Caco-2 (cell line): ENCODE measurements around the gene SLC25A10. TPM values are rescaled to one million over a fixed set of nuclear protein-coding genes. Genes with fewer than 3 reads are reported as not detected.

Source experiments
- BruUV-seq: library from RNA; stranded (reverse); fragments of 400-500 nt; replicated peaks from 2 replicates; lab custom pipeline; 2021; lab: Mats Ljungman, UMichigan
- CTCF ChIA-PET: fragments of 300-600 bp; sonication (Branson Sonifier 250); formaldehyde crosslinking; loops from one replicate; lab custom pipeline; 2022; ENCODE audit warnings: antibody characterized with exemption; lab: Charles Lee
- POLR2A ChIA-PET: fragments of 300-600 bp; sonication (Branson Sonifier 250); formaldehyde crosslinking; loops from one replicate; lab custom pipeline; 2022; ENCODE audit warnings: antibody characterized with exemption; lab: Charles Lee
- DNase-seq, 2 experiments: peaks; one replicate each; pipeline versions ENCODE4 v3.0.0 to v3.0.0-alpha.2; 2020 to 2022
- H3K27me3 ChIP-seq: replicated peaks from 2 replicates; pipeline ENCODE4 v1.6.0; 2011; ENCODE audit warnings: low read length; ENCODE audit not compliant: control insufficient read depth, insufficient read depth
- H3K36me3 ChIP-seq: 2 replicates; pipeline ENCODE4 v1.5.1; 2011; ENCODE audit warnings: low read length; ENCODE audit not compliant: control insufficient read depth, insufficient read depth
- H3K4me1 ChIP-seq: fragments of 250-450 bp; sonication (Bioruptor Pico); 2 replicates; pipeline ENCODE4 v1.5.1; 2020; ENCODE audit warnings: mild to moderate bottlenecking
- H3K4me3 ChIP-seq: 2 replicates; pipeline ENCODE4 v1.5.1; 2011; ENCODE audit warnings: low read depth, mild to moderate bottlenecking, control low read depth, low read length
- H3K9me3 ChIP-seq: fragments of 250-450 bp; sonication (Bioruptor Pico); 2 replicates; pipeline ENCODE4 v1.5.1; 2020; ENCODE audit warnings: mild to moderate bottlenecking, moderate library complexity
- H3K27ac Mint-ChIP-seq: one replicate; pipeline ENCODE4 v1.8.0; 2022; ENCODE audit warnings: mixed read lengths; ENCODE audit not compliant: unreplicated experiment
- H3K27me3 Mint-ChIP-seq: one replicate; pipeline ENCODE4 v1.8.0; 2022; ENCODE audit warnings: mixed read lengths; ENCODE audit not compliant: insufficient read depth, unreplicated experiment
- H3K36me3 Mint-ChIP-seq: one replicate; pipeline ENCODE4 v1.8.0; 2022; ENCODE audit warnings: mild to moderate bottlenecking, mixed read lengths; ENCODE audit not compliant: insufficient read depth, unreplicated experiment
- H3K4me1 Mint-ChIP-seq: one replicate; pipeline ENCODE4 v1.8.0; 2022; ENCODE audit warnings: low read depth, mixed read lengths; ENCODE audit not compliant: unreplicated experiment
- H3K4me3 Mint-ChIP-seq: one replicate; pipeline ENCODE4 v1.8.0; 2022; ENCODE audit warnings: mild to moderate bottlenecking, moderate library complexity, mixed read lengths; ENCODE audit not compliant: unreplicated experiment
- H3K9me3 Mint-ChIP-seq: one replicate; pipeline ENCODE4 v1.8.0; 2022; ENCODE audit warnings: mixed read lengths; ENCODE audit not compliant: unreplicated experiment
- CTCF ChIP-seq, 2 experiments: fragments of 200-600 bp in 1 of 2; IDR thresholded peaks; 1 replicate in 1 of 2; 2 replicates in 1 of 2; pipeline versions ENCODE4 v1.5.1 to v1.8.0; 2011 to 2022; ENCODE audit warnings: antibody characterized with exemption in 1 of 2, control low read depth in 1 of 2, inconsistent platforms in 1 of 2, low read depth in 1 of 2, low read length in 1 of 2, mild to moderate bottlenecking in 1 of 2, moderate library complexity in 1 of 2; ENCODE audit not compliant: insufficient read depth in 1 of 2, severe bottlenecking in 1 of 2, unreplicated experiment in 1 of 2
- intact Hi-C: fragments of 100-400 bp; cut with micrococcal nuclease; formaldehyde crosslinking; loops from one replicate; pipeline ENCODE4 v1.10.0; 2022; ENCODE audit not compliant: unreplicated experiment
- total RNA-seq: library from RNA; stranded (reverse); gene quantifications from 2 replicates; pipeline ENCODE4 v1.2.3, GENCODE V29; 2022

The SLC25A10 gene
- total RNA-seq, 1 experiment from 2014 or later: 49.5 TPM

GRCh38 chr17:81685108-81685507, 27.0 kb upstream of the SLC25A10 start:
- intact Hi-C loops: no loop called here
- Histone ChIP-seq H3K36me3 (peaks cover 7% of the 10 kb centered on the region), H3K4me3 (peak overlapping the region; percentile 62), H3K4me1 (0 out of 2 replicates have a peak, but pooled peaks cover 10% of the 10 kb centered on the region), H3K27me3 (no peaks in the 10 kb centered on the region), H3K9me3 (no peaks in the 10 kb centered on the region)
- ChIA-PET POLR2A (no interaction called here), CTCF (no interaction called here)
- H3K9me3 Mint-ChIP-seq: no peaks in the 10 kb centered on the region
- peaks cover 49% of the 10 kb centered on the region for H3K36me3 Mint-ChIP-seq
- no peaks in the 10 kb centered on the region for H3K27me3 Mint-ChIP-seq
- H3K4me1 Mint-ChIP-seq: no peaks in the 10 kb centered on the region
- BruUV-seq: no TSS peak
- H3K4me3 Mint-ChIP-seq: peak overlapping the region; percentile 97
- H3K27ac Mint-ChIP-seq: peak overlapping the region; percentile 95
- no peak for DNase-seq
- TF ChIP-seq CTCF (IDR thresholded peaks at IDR 0.05; ENCODE audit: insufficient read depth in 1 of 2, low read depth in 1 of 2, low read length in 1 of 2, severe bottlenecking in 1 of 2, unreplicated experiment in 1 of 2): no peak

GRCh38 chr17:81686614-81687013, 25.5 kb upstream of the SLC25A10 start:
- BruUV-seq: no TSS peak
- ChIA-PET POLR2A (no interaction called here), CTCF (no interaction called here)
- H3K27me3 ChIP-seq: no peaks in the 10 kb centered on the region
- no peak for DNase-seq
- intact Hi-C loops: no loop called here
- H3K36me3 ChIP-seq: peaks cover 7% of the 10 kb centered on the region
- TF ChIP-seq CTCF (IDR thresholded peaks at IDR 0.05; ENCODE audit: insufficient read depth in 1 of 2, low read depth in 1 of 2, low read length in 1 of 2, severe bottlenecking in 1 of 2, unreplicated experiment in 1 of 2): no peak
- no peaks in the 10 kb centered on the region for H3K9me3 ChIP-seq
- H3K27me3 Mint-ChIP-seq: no peaks in the 10 kb centered on the region
- H3K36me3 Mint-ChIP-seq: peaks cover 60% of the 10 kb centered on the region
- H3K4me3 Mint-ChIP-seq: no peak overlapping the region
- 0 out of 2 replicates have a peak, but pooled peaks cover 10% of the 10 kb centered on the region for H3K4me1 ChIP-seq
- H3K9me3 Mint-ChIP-seq: no peaks in the 10 kb centered on the region
- H3K4me1 Mint-ChIP-seq: no peaks in the 10 kb centered on the region
- no peak overlapping the region for H3K27ac Mint-ChIP-seq
- no peak overlapping the region for H3K4me3 ChIP-seq

GRCh38 chr17:81687770-81688541, 24.1 kb upstream of the SLC25A10 start:
- no peak overlapping the region for H3K27ac Mint-ChIP-seq

More at GRCh38 chr17:81687770-81688541, 24.1 kb upstream of the SLC25A10 start:
- CTCF ChIA-PET: no interaction called here
- no peaks in the 10 kb centered on the region for H3K27me3 ChIP-seq
- POLR2A ChIA-PET: interaction anchor here (0.6 kb wide), 1 partner anchor 382 kb away, joined by 3 read pairs; no protein-coding TSS in a partner anchor
- BruUV-seq: no TSS peak
- peaks cover 7% of the 10 kb centered on the region for H3K36me3 ChIP-seq
- H3K36me3 Mint-ChIP-seq: peaks cover 69% of the 10 kb centered on the region
- no peak overlapping the region for H3K4me3 ChIP-seq
- H3K4me1 Mint-ChIP-seq: no peaks in the 10 kb centered on the region
- H3K9me3 Mint-ChIP-seq: no peaks in the 10 kb centered on the region
- no peak overlapping the region for H3K4me3 Mint-ChIP-seq
- TF ChIP-seq CTCF (IDR thresholded peaks at IDR 0.05; ENCODE audit: insufficient read depth in 1 of 2, low read depth in 1 of 2, low read length in 1 of 2, severe bottlenecking in 1 of 2, unreplicated experiment in 1 of 2): no peak
- H3K9me3 ChIP-seq: no peaks in the 10 kb centered on the region
- no peaks in the 10 kb centered on the region for H3K27me3 Mint-ChIP-seq
- 0 out of 2 replicates have a peak, but pooled peaks cover 6% of the 10 kb centered on the region for H3K4me1 ChIP-seq
- intact Hi-C loops: no loop called here
- no peak for DNase-seq
